Measurements from ENCODE around the gene POLE. TPM values are rescaled to one million over a fixed set of nuclear protein-coding genes. Genes with fewer than 3 reads are reported as not detected.

POLE gene
- total and polyA plus RNA-seq, 2 donors (not counting 1 experiment from before 2014, with no cell fraction given) = 6.2 to 9.6 TPM

- Histone ChIP-seq H3K9me3 (ENCODE audit: control insufficient read depth, insufficient read depth, low read depth, low read length) (no peaks in the 10 kb centered on the region), H2AFZ (ENCODE audit: low read length) (no peak overlapping the region), H3K27me3 (ENCODE audit: control insufficient read depth, insufficient read depth, low read length) (no peaks in the 10 kb centered on the region), H3K4me2 (ENCODE audit: extremely low read depth, insufficient read depth, low read length) (no peak overlapping the region), H4K20me1 (ENCODE audit: control insufficient read depth, extremely low read depth, insufficient read depth, low read length) (no peaks in the 10 kb centered on the region), H3K36me3 (ENCODE audit: control insufficient read depth, insufficient read depth, low read length) (no peaks in the 10 kb centered on the region), H3K27ac (ENCODE audit: insufficient read depth, low read length) (no peak overlapping the region), H3K4me1 (ENCODE audit: control insufficient read depth, extremely low read depth, insufficient read depth, low read length) (no peaks in the 10 kb centered on the region), H3K9ac (ENCODE audit: insufficient read depth, low read length) (no peak overlapping the region), H3K4me3 (replicated peaks in 1 of 4; ENCODE audit: control extremely low read depth in 1 of 4, insufficient read depth in 1 of 4, low read depth in 3 of 4, low read length in 4 of 4) (no peak overlapping the region), H3K79me2 (ENCODE audit: control insufficient read depth, insufficient read depth, low read length) (no peaks in the 10 kb centered on the region)
- TF ChIP-seq EZH2 (IDR thresholded peaks at IDR 0.05; ENCODE audit: low read length, missing control alignments) = no peak
- no peak for TF ChIP-seq CTCF (conservative IDR thresholded peaks at IDR 0.05 in 1 of 2, IDR thresholded peaks at IDR 0.05 in 1 of 2; ENCODE audit: low read depth in 1 of 2, low read length in 2 of 2)
- no peak for DNase-seq (ENCODE audit: low read depth in 2 of 2)
Measured at GRCh38 chr12:132585177-132585576, 102.0 kb downstream of the POLE start.

- no peak overlapping the region for H3K9ac ChIP-seq (ENCODE audit: insufficient read depth, low read length)
- H4K20me1 ChIP-seq (ENCODE audit: control insufficient read depth, extremely low read depth, insufficient read depth, low read length) = no peaks in the 10 kb centered on the region
- H3K27ac ChIP-seq (ENCODE audit: insufficient read depth, low read length) = no peak overlapping the region
- TF ChIP-seq CTCF (conservative IDR thresholded peaks at IDR 0.05 in 1 of 2, IDR thresholded peaks at IDR 0.05 in 1 of 2; ENCODE audit: low read depth in 1 of 2, low read length in 2 of 2) (no peak), EZH2 (IDR thresholded peaks at IDR 0.05; ENCODE audit: low read length, missing control alignments) (no peak)
- no peak overlapping the region for H3K4me2 ChIP-seq (ENCODE audit: extremely low read depth, insufficient read depth, low read length)
- H2AFZ ChIP-seq (ENCODE audit: low read length) = no peak overlapping the region
- no peaks in the 10 kb centered on the region for H3K79me2 ChIP-seq (ENCODE audit: control insufficient read depth, insufficient read depth, low read length)
- H3K27me3 ChIP-seq (ENCODE audit: control insufficient read depth, insufficient read depth, low read length) = no peaks in the 10 kb centered on the region
- no peaks in the 10 kb centered on the region for H3K4me1 ChIP-seq (ENCODE audit: control insufficient read depth, extremely low read depth, insufficient read depth, low read length)
- H3K9me3 ChIP-seq (ENCODE audit: control insufficient read depth, insufficient read depth, low read depth, low read length) = no peaks in the 10 kb centered on the region
- H3K4me3 ChIP-seq (replicated peaks in 1 of 4; ENCODE audit: control extremely low read depth in 1 of 4, insufficient read depth in 1 of 4, low read depth in 3 of 4, low read length in 4 of 4) = no peak overlapping the region
- no peaks in the 10 kb centered on the region for H3K36me3 ChIP-seq (ENCODE audit: control insufficient read depth, insufficient read depth, low read length)
- DNase-seq (ENCODE audit: low read depth in 2 of 2) = no peak
Measured at GRCh38 chr12:132584429-132584828, 102.7 kb downstream of the POLE start.

GRCh38 chr12:132583736-132584135 lies 103.4 kb downstream of the POLE start:
- Histone ChIP-seq H3K79me2 (ENCODE audit: control insufficient read depth, insufficient read depth, low read length) (no peaks in the 10 kb centered on the region), H3K9ac (ENCODE audit: insufficient read depth, low read length) (no peak overlapping the region), H2AFZ (ENCODE audit: low read length) (no peak overlapping the region), H3K27ac (ENCODE audit: insufficient read depth, low read length) (no peak overlapping the region), H3K9me3 (ENCODE audit: control insufficient read depth, insufficient read depth, low read depth, low read length) (no peaks in the 10 kb centered on the region), H3K4me3 (replicated peaks in 1 of 4; ENCODE audit: control extremely low read depth in 1 of 4, insufficient read depth in 1 of 4, low read depth in 3 of 4, low read length in 4 of 4) (no peak overlapping the region), H3K4me1 (ENCODE audit: control insufficient read depth, extremely low read depth, insufficient read depth, low read length) (no peaks in the 10 kb centered on the region), H3K27me3 (ENCODE audit: control insufficient read depth, insufficient read depth, low read length) (no peaks in the 10 kb centered on the region), H4K20me1 (ENCODE audit: control insufficient read depth, extremely low read depth, insufficient read depth, low read length) (no peaks in the 10 kb centered on the region), H3K36me3 (ENCODE audit: control insufficient read depth, insufficient read depth, low read length) (no peaks in the 10 kb centered on the region), H3K4me2 (ENCODE audit: extremely low read depth, insufficient read depth, low read length) (no peak overlapping the region)
- TF ChIP-seq CTCF (conservative IDR thresholded peaks at IDR 0.05 in 1 of 2, IDR thresholded peaks at IDR 0.05 in 1 of 2; ENCODE audit: low read depth in 1 of 2, low read length in 2 of 2) (no peak), EZH2 (IDR thresholded peaks at IDR 0.05; ENCODE audit: low read length, missing control alignments) (no peak)
- DNase-seq (ENCODE audit: low read depth in 2 of 2) = no peak

Data from fibroblast of lung (primary cell).